GM21723 (cell line): ENCODE measurements around the gene ANKRD36.
"Not testable (repeated sequence)": the region's sequence is repeated elsewhere in the genome, so short reads cannot be mapped to it uniquely, and the experiment has no call there.

ENCODE experiments used
- ATAC-seq: cut with Tn5 transposase; IDR thresholded peaks from one replicate; pipeline ENCODE4 v1.9.1; 2021; ENCODE audit warnings: mild to moderate bottlenecking, moderate library complexity; ENCODE audit not compliant: unreplicated experiment

ANKRD36 gene

GRCh38 chr2:97113050-97113881 lies at the start of gene ANKRD36:
ANKRD36 (plus strand) TSS chr2:97113153; CDS start chr2:97113740, 587 bp downstream.
- ATAC-seq, result peak; percentile 96

GRCh38 chr2:97066030-97066429 lies 46.9 kb upstream of the ANKRD36 start:
- ATAC-seq, result not testable (repeated sequence)

GRCh38 chr2:97067279-97068004 lies 45.5 kb upstream of the ANKRD36 start:
- ATAC-seq, result no peak

GRCh38 chr2:97068074-97068473 lies 44.9 kb upstream of the ANKRD36 start:
- no peak for ATAC-seq

GRCh38 chr2:97068722-97069121 lies 44.2 kb upstream of the ANKRD36 start:
- ATAC-seq, result not testable (repeated sequence)

GRCh38 chr2:97070915-97071314 lies 42.0 kb upstream of the ANKRD36 start:
- not testable (repeated sequence) for ATAC-seq

GRCh38 chr2:97077213-97077612 lies 35.7 kb upstream of the ANKRD36 start:
- not testable (repeated sequence) for ATAC-seq

- not testable (repeated sequence) for ATAC-seq
Measured at GRCh38 chr2:97080855-97081254, 32.1 kb upstream of the ANKRD36 start.

- ATAC-seq, result not testable (repeated sequence)
Measured at GRCh38 chr2:97082206-97082605, 30.7 kb upstream of the ANKRD36 start.

- not testable (repeated sequence) for ATAC-seq
Measured at GRCh38 chr2:97083516-97083915, 29.4 kb upstream of the ANKRD36 start.

- ATAC-seq, result not testable (repeated sequence)
Measured at GRCh38 chr2:97085093-97085492, 27.9 kb upstream of the ANKRD36 start.

- not testable (repeated sequence) for ATAC-seq
Measured at GRCh38 chr2:97088706-97089105, 24.2 kb upstream of the ANKRD36 start.

- ATAC-seq, result not testable (repeated sequence)
Measured at GRCh38 chr2:97092946-97093345, 20.0 kb upstream of the ANKRD36 start.

GRCh38 chr2:97093983-97094771 lies 18.8 kb upstream of the ANKRD36 start:
- peak; percentile 44 for ATAC-seq

GRCh38 chr2:97094772-97095611 lies 18.0 kb upstream of the ANKRD36 start, which contains the start of gene FAHD2B:
FAHD2B (minus strand) TSS chr2:97094882; CDS start chr2:97091706, 3,176 bp downstream.
- ATAC-seq, result peak; percentile 89

GRCh38 chr2:97095661-97096060 lies 17.3 kb upstream of the ANKRD36 start:
- ATAC-seq, result no peak

GRCh38 chr2:97098786-97099372 lies 14.1 kb upstream of the ANKRD36 start:
- ATAC-seq, result not testable (repeated sequence)

GRCh38 chr2:97106878-97107277 lies 6.1 kb upstream of the ANKRD36 start:
- not testable (repeated sequence) for ATAC-seq

- ATAC-seq, result not testable (repeated sequence)
Measured at GRCh38 chr2:97111246-97111645, 1.7 kb upstream of the ANKRD36 start.
